Activated B cell treated with CpG ODN at 0.5 μM for 24 hours (primary cell): ENCODE measurements around the gene RPS6KB1. TPM values are rescaled to one million over a fixed set of nuclear protein-coding genes. Genes with fewer than 3 reads are reported as not detected.
"Not testable (repeated sequence)": the region's sequence is repeated elsewhere in the genome, so short reads cannot be mapped to it uniquely, and the experiment has no call there.

ENCODE experiments used
- ATAC-seq: fragments of 200-7000 bp; cut with Tn5 transposase; one replicate; pipeline ENCODE4 v1.10.0; 2021; ENCODE audit warnings: low read depth, mild to moderate bottlenecking, moderate library complexity
- CTCF ChIA-PET: fragments of 350-600 bp; sonication (Branson Sonifier 250); formaldehyde crosslinking; loops from one replicate; lab custom pipeline; 2021; ENCODE audit warnings: antibody characterized with exemption; lab: Charles Lee
- POLR2A ChIA-PET: fragments of 350-600 bp; sonication (Branson Sonifier 250); formaldehyde crosslinking; loops from one replicate; lab custom pipeline; 2021; ENCODE audit warnings: antibody characterized with exemption; lab: Charles Lee
- DNase-seq: peaks from one replicate; pipeline ENCODE4 v3.0.0; 2022
- H3K27ac Mint-ChIP-seq: one replicate; pipeline ENCODE4 v1.8.0; 2020; ENCODE audit warnings: mixed read lengths
- H3K27me3 Mint-ChIP-seq: one replicate; pipeline ENCODE4 v1.8.0; 2021; ENCODE audit warnings: mixed read lengths
- H3K36me3 Mint-ChIP-seq: one replicate; pipeline ENCODE4 v1.8.0; 2021; ENCODE audit warnings: low read depth, mixed read lengths
- H3K4me1 Mint-ChIP-seq: one replicate; pipeline ENCODE4 v1.8.0; 2021; ENCODE audit warnings: mixed read lengths
- H3K4me3 Mint-ChIP-seq: one replicate; pipeline ENCODE4 v1.8.0; 2020; ENCODE audit warnings: mild to moderate bottlenecking, mixed read lengths
- H3K9me3 Mint-ChIP-seq: one replicate; pipeline ENCODE4 v1.8.0; 2020; ENCODE audit warnings: mixed read lengths
- CTCF ChIP-seq: fragments of 200-600 bp; IDR thresholded peaks from one replicate; pipeline ENCODE4 v1.8.0; 2022; ENCODE audit warnings: antibody characterized with exemption, mild to moderate bottlenecking
- intact Hi-C: fragments of 100-400 bp; cut with micrococcal nuclease; formaldehyde crosslinking; loops from one replicate; pipeline ENCODE4 v1.15.1; 2024
- total RNA-seq: library from RNA; stranded (reverse); gene quantifications from 2 replicates; pipeline ENCODE4 v1.2.3, GENCODE V29; 2022

Gene RPS6KB1
- total RNA-seq, 1 donor from 2014 or later = 63.0 TPM

- ATAC-seq (peak; percentile 78), DNase-seq (no peak)
- H3K4me1 Mint-ChIP-seq = peaks cover 25% of the 10 kb centered on the region
- H3K36me3 Mint-ChIP-seq = peaks cover 3% of the 10 kb centered on the region
- POLR2A ChIA-PET = interaction anchor here (0.6 to 1.8 kb wide), 6 partner anchors 64 to 106 kb away, joined by 3 to 21 read pairs (median 5); no protein-coding TSS in a partner anchor
- intact Hi-C loops = loop anchor here (1.0 to 2.0 kb wide), 2 partner anchors 15 to 67 kb away; no protein-coding TSS in a partner anchor
- CTCF ChIA-PET = interaction anchor here (1.0 to 2.0 kb wide), 7 partner anchors 15 to 91 kb away, joined by 3 to 16 read pairs (median 3); no protein-coding TSS in a partner anchor
- peak overlapping the region; percentile 78 for H3K27ac Mint-ChIP-seq
- TF ChIP-seq CTCF = no peak
- H3K4me3 Mint-ChIP-seq = no peak overlapping the region
- no peaks in the 10 kb centered on the region for H3K9me3 Mint-ChIP-seq
- H3K27me3 Mint-ChIP-seq = no peaks in the 10 kb centered on the region
These were observed 39.6 kb upstream of the RPS6KB1 start for GRCh38 chr17:59853168-59853918.

- H3K27ac Mint-ChIP-seq, ATAC-seq, DNase-seq, H3K4me3 Mint-ChIP-seq, H3K36me3 Mint-ChIP-seq, H3K27me3 Mint-ChIP-seq, H3K9me3 Mint-ChIP-seq: not testable (repeated sequence)
- intact Hi-C loops = loop anchor here (1.0 to 2.0 kb wide), 2 partner anchors 15 to 68 kb away; no protein-coding TSS in a partner anchor
- ChIA-PET POLR2A (interaction anchor here (0.6 to 1.8 kb wide), 5 partner anchors 67 to 106 kb away, joined by 4 to 21 read pairs (median 5); no protein-coding TSS in a partner anchor), CTCF (interaction anchor here (1.0 to 2.0 kb wide), 7 partner anchors 15 to 92 kb away, joined by 3 to 16 read pairs (median 3); no protein-coding TSS in a partner anchor)
- H3K4me1 Mint-ChIP-seq = peaks cover 17% of the 10 kb centered on the region
These were observed 38.8 kb upstream of the RPS6KB1 start for GRCh38 chr17:59853919-59854729.

GRCh38 chr17:59856859-59857794 is 35.8 kb upstream of the RPS6KB1 start:
- ATAC-seq = no peak
- no peak overlapping the region for H3K27ac Mint-ChIP-seq
- H3K4me1 Mint-ChIP-seq = peaks cover 15% of the 10 kb centered on the region
- no peaks in the 10 kb centered on the region for H3K9me3 Mint-ChIP-seq
- POLR2A ChIA-PET = interaction anchor here (0.8 to 1.0 kb wide), 3 partner anchors 35 to 72 kb away, joined by 3 to 4 read pairs (median 3); no protein-coding TSS in a partner anchor
- DNase-seq = no peak
- H3K4me3 Mint-ChIP-seq = no peak overlapping the region
- H3K36me3 Mint-ChIP-seq = peaks cover 15% of the 10 kb centered on the region
- TF ChIP-seq CTCF = no peak
- intact Hi-C loops = no loop called here
- H3K27me3 Mint-ChIP-seq = no peaks in the 10 kb centered on the region
- CTCF ChIA-PET = interaction anchor here (0.6 to 3.6 kb wide), 5 partner anchors 10 to 97 kb away, joined by 3 to 32 read pairs (median 3); no protein-coding TSS in a partner anchor

GRCh38 chr17:59858167-59858816 is 34.6 kb upstream of the RPS6KB1 start:
- DNase-seq = no peak
- intact Hi-C loops = loop anchor here (2.0 kb wide), 1 partner anchor 15 kb away; no protein-coding TSS in a partner anchor

More at GRCh38 chr17:59858167-59858816, 34.6 kb upstream of the RPS6KB1 start:
- no peak overlapping the region for H3K4me3 Mint-ChIP-seq
- H3K36me3 Mint-ChIP-seq = peaks cover 22% of the 10 kb centered on the region
- ChIA-PET CTCF (interaction anchor here (0.7 to 3.6 kb wide), 11 partner anchors 8 to 337 kb away, joined by 3 to 32 read pairs (median 6); no protein-coding TSS in a partner anchor), POLR2A (interaction anchor here (0.6 to 2.2 kb wide), 6 partner anchors 72 to 239 kb away, joined by 3 to 21 read pairs (median 4); no protein-coding TSS in a partner anchor)
- no peak overlapping the region for H3K27ac Mint-ChIP-seq
- ATAC-seq = no peak
- no peaks in the 10 kb centered on the region for H3K27me3 Mint-ChIP-seq
- H3K4me1 Mint-ChIP-seq = peaks cover 11% of the 10 kb centered on the region
- H3K9me3 Mint-ChIP-seq = no peaks in the 10 kb centered on the region
- no peak for TF ChIP-seq CTCF
